K562 (cell line): ENCODE data around the gene ZNF587. TPM values are rescaled to one million over a fixed set of nuclear protein-coding genes. Genes with fewer than 3 reads are reported as not detected.

Experiments used
- polyA plus RNA-seq, 8 experiments: library from polyadenylated mRNA; depleted of rRNA in 4 of 8; stranded (reverse) in 5 of 8; unstranded in 3 of 8; fragments of >200 nt; fragmentation: Nextera tagmentation in 2 of 8; fragmentation: Illumina TruSeq in 1 of 8; extraction: Ambion mirVana in 2 of 8; extraction: Trizol in 1 of 8; gene quantifications; 2 replicates each; pipeline versions ENCODE4 v1.2.1 to v1.2.3, GENCODE V29; 2011 to 2014; ENCODE audit warnings: inconsistent platforms in 1 of 8, missing spikeins in 1 of 8
- total RNA-seq, 7 experiments: library from RNA; depleted of rRNA in 6 of 7; stranded (reverse); fragments of >200 nt in 6 of 7; fragmentation: Illumina TruSeq in 2 of 7; extraction: Trizol in 2 of 7; gene quantifications; 2 replicates each; pipeline versions ENCODE4 v1.2.1 to v1.2.3, GENCODE V29; 2011 to 2021; ENCODE audit warnings: low replicate concordance in 1 of 7
- TF ChIP-seq, protein P1 (sequence below): fragments of 150-350 bp; IDR thresholded peaks from 2 replicates; pipeline ENCODE4 v1.6.1; 2014; ENCODE audit warnings: low read depth, mild to moderate bottlenecking, low read length, borderline replicate concordance

Gene ZNF587
- total and polyA plus RNA-seq, 9 of the 15 experiments (the other 6 are each of a cell fraction or from before 2014, with no cell fraction given), result 3.2 to 42.0 (median 24.9) TPM

DNA sequence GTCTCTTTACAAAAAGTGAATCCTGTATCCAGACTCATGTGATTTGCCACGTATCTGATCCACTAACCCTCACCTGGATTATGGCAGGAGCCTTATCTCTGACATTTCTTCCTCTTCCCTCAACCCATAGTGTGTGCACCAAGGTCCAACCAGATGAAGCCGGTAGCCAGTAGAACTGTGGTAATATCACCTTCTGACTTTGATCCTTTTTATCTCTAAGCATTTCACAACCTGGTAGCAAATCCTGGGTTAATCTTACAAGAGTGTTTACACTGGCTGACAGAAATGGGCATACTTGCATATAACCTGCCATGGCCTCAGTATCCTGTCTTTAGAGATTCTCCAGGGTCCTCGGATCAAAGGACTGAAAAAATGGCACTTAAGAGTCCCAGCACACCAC lies 64.9 kb downstream of the ZNF587 start (continued):
- TF ChIP-seq, protein P1, sequence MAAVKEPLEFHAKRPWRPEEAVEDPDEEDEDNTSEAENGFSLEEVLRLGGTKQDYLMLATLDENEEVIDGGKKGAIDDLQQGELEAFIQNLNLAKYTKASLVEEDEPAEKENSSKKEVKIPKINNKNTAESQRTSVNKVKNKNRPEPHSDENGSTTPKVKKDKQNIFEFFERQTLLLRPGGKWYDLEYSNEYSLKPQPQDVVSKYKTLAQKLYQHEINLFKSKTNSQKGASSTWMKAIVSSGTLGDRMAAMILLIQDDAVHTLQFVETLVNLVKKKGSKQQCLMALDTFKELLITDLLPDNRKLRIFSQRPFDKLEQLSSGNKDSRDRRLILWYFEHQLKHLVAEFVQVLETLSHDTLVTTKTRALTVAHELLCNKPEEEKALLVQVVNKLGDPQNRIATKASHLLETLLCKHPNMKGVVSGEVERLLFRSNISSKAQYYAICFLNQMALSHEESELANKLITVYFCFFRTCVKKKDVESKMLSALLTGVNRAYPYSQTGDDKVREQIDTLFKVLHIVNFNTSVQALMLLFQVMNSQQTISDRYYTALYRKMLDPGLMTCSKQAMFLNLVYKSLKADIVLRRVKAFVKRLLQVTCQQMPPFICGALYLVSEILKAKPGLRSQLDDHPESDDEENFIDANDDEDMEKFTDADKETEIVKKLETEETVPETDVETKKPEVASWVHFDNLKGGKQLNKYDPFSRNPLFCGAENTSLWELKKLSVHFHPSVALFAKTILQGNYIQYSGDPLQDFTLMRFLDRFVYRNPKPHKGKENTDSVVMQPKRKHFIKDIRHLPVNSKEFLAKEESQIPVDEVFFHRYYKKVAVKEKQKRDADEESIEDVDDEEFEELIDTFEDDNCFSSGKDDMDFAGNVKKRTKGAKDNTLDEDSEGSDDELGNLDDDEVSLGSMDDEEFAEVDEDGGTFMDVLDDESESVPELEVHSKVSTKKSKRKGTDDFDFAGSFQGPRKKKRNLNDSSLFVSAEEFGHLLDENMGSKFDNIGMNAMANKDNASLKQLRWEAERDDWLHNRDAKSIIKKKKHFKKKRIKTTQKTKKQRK, result no peak

Other genes starting within 250 kb of the ZNF587 start
Only the 7 nearest of the 20 such genes appear.
- gene ZNF586, start 80.2 kb upstream of the ZNF587 start, total RNA-seq (2014; rRNA removed), result 7.4 and 11.5 TPM in 2 replicates
- gene ZNF586, start 80.2 kb upstream of the ZNF587 start, total RNA-seq (2014; rRNA removed; fragmentation: Illumina TruSeq; extraction: Trizol), result 12.6 and 17.7 TPM in 2 replicates
- 11.2 and 12.1 TPM in 2 replicates for gene ZNF586, start 80.2 kb upstream of the ZNF587 start, total RNA-seq (2015; rRNA removed; fragmentation: Illumina TruSeq; extraction: Trizol)
- 10.7 and 11.7 TPM in 2 replicates for gene ZNF586, start 80.2 kb upstream of the ZNF587 start, total RNA-seq (2021)
- gene ZNF586, start 80.2 kb upstream of the ZNF587 start, polyA plus RNA-seq (2011; rRNA removed), result 9.7 and 12.3 TPM in 2 replicates
- 8.4 and 9.2 TPM in 2 replicates for gene ZNF586, start 80.2 kb upstream of the ZNF587 start, polyA plus RNA-seq (2014; fragmentation: Illumina TruSeq; extraction: Trizol)
- gene ZNF586, start 80.2 kb upstream of the ZNF587 start, polyA plus RNA-seq (2014; fragmentation: Nextera tagmentation; extraction: Ambion mirVana), result 1 to 10 TPM; 2.5 to 2.8 TPM
- 6.7 and 10.1 TPM in 2 replicates for gene ZNF586, start 80.2 kb upstream of the ZNF587 start, polyA plus RNA-seq (2014; rRNA removed)
- gene ZNF552, start 34.9 kb upstream of the ZNF587 start, total RNA-seq (2014; rRNA removed), result 7.3 and 8.1 TPM in 2 replicates
- gene ZNF552, start 34.9 kb upstream of the ZNF587 start, total RNA-seq (2014; rRNA removed; fragmentation: Illumina TruSeq; extraction: Trizol), result 11.4 and 13.2 TPM in 2 replicates
- gene ZNF552, start 34.9 kb upstream of the ZNF587 start, total RNA-seq (2015; rRNA removed; fragmentation: Illumina TruSeq; extraction: Trizol), result 12.4 and 13.3 TPM in 2 replicates
- gene ZNF552, start 34.9 kb upstream of the ZNF587 start, total RNA-seq (2021), result 7.1 and 7.2 TPM in 2 replicates
- 6.7 and 8.9 TPM in 2 replicates for gene ZNF552, start 34.9 kb upstream of the ZNF587 start, polyA plus RNA-seq (2011; rRNA removed)
- gene ZNF552, start 34.9 kb upstream of the ZNF587 start, polyA plus RNA-seq (2014; fragmentation: Illumina TruSeq; extraction: Trizol), result 9.8 and 11.2 TPM in 2 replicates
- gene ZNF552, start 34.9 kb upstream of the ZNF587 start, polyA plus RNA-seq (2014; fragmentation: Nextera tagmentation; extraction: Ambion mirVana), result 1 to 10 TPM; 4.4 to 8.5 TPM
- 8.1 and 8.5 TPM in 2 replicates for gene ZNF552, start 34.9 kb upstream of the ZNF587 start, polyA plus RNA-seq (2014; rRNA removed)
- gene ZNF587B, start 19.6 kb upstream of the ZNF587 start, total RNA-seq (2014; rRNA removed), result 24.7 and 28.9 TPM in 2 replicates
- gene ZNF587B, start 19.6 kb upstream of the ZNF587 start, total RNA-seq (2014; rRNA removed; fragmentation: Illumina TruSeq; extraction: Trizol), result 37.5 and 43.1 TPM in 2 replicates
- gene ZNF587B, start 19.6 kb upstream of the ZNF587 start, total RNA-seq (2015; rRNA removed; fragmentation: Illumina TruSeq; extraction: Trizol), result 37.0 and 37.1 TPM in 2 replicates
- gene ZNF587B, start 19.6 kb upstream of the ZNF587 start, total RNA-seq (2021), result 23.2 and 28.6 TPM in 2 replicates
- gene ZNF587B, start 19.6 kb upstream of the ZNF587 start, polyA plus RNA-seq (2011; rRNA removed), result 14.4 and 17.9 TPM in 2 replicates
- 14.3 and 17.1 TPM in 2 replicates for gene ZNF587B, start 19.6 kb upstream of the ZNF587 start, polyA plus RNA-seq (2014; fragmentation: Illumina TruSeq; extraction: Trizol)
- gene ZNF587B, start 19.6 kb upstream of the ZNF587 start, polyA plus RNA-seq (2014; fragmentation: Nextera tagmentation; extraction: Ambion mirVana), result 1 to 10 TPM; 7.4 to 8.8 TPM
- gene ZNF587B, start 19.6 kb upstream of the ZNF587 start, polyA plus RNA-seq (2014; rRNA removed), result 14.2 and 20.8 TPM in 2 replicates
- gene ZNF814, start 39.2 kb downstream of the ZNF587 start, total RNA-seq (2014; rRNA removed), result 1.2 and 1.9 TPM in 2 replicates
- 2.6 and 3.3 TPM in 2 replicates for gene ZNF814, start 39.2 kb downstream of the ZNF587 start, total RNA-seq (2014; rRNA removed; fragmentation: Illumina TruSeq; extraction: Trizol)
- gene ZNF814, start 39.2 kb downstream of the ZNF587 start, total RNA-seq (2015; rRNA removed; fragmentation: Illumina TruSeq; extraction: Trizol), result 1.7 and 2.6 TPM in 2 replicates
- 3.0 and 3.1 TPM in 2 replicates for gene ZNF814, start 39.2 kb downstream of the ZNF587 start, total RNA-seq (2021)
- gene ZNF814, start 39.2 kb downstream of the ZNF587 start, polyA plus RNA-seq (2011; rRNA removed), result 3.2 and 3.5 TPM in 2 replicates
- 0.42 and 0.73 TPM in 2 replicates for gene ZNF814, start 39.2 kb downstream of the ZNF587 start, polyA plus RNA-seq (2014; fragmentation: Illumina TruSeq; extraction: Trizol)
- 1 to 10 TPM; 1.4 to 1.5 TPM for gene ZNF814, start 39.2 kb downstream of the ZNF587 start, polyA plus RNA-seq (2014; fragmentation: Nextera tagmentation; extraction: Ambion mirVana)
- 1.5 and 1.7 TPM in 2 replicates for gene ZNF814, start 39.2 kb downstream of the ZNF587 start, polyA plus RNA-seq (2014; rRNA removed)
- gene ZNF417, start 66.7 kb downstream of the ZNF587 start, total RNA-seq (2014; rRNA removed), result 3.2 and 5.7 TPM in 2 replicates
- gene ZNF417, start 66.7 kb downstream of the ZNF587 start, total RNA-seq (2014; rRNA removed; fragmentation: Illumina TruSeq; extraction: Trizol), result 5.4 and 7.2 TPM in 2 replicates
- gene ZNF417, start 66.7 kb downstream of the ZNF587 start, total RNA-seq (2015; rRNA removed; fragmentation: Illumina TruSeq; extraction: Trizol), result 4.2 and 4.6 TPM in 2 replicates
- gene ZNF417, start 66.7 kb downstream of the ZNF587 start, total RNA-seq (2021), result 5.3 and 6.1 TPM in 2 replicates
- 6.1 and 7.2 TPM in 2 replicates for gene ZNF417, start 66.7 kb downstream of the ZNF587 start, polyA plus RNA-seq (2011; rRNA removed)
- gene ZNF417, start 66.7 kb downstream of the ZNF587 start, polyA plus RNA-seq (2014; fragmentation: Illumina TruSeq; extraction: Trizol), result 2.7 and 3.1 TPM in 2 replicates
- under 1 TPM; 0.35 to 0.61 TPM for gene ZNF417, start 66.7 kb downstream of the ZNF587 start, polyA plus RNA-seq (2014; fragmentation: Nextera tagmentation; extraction: Ambion mirVana)
- 2.7 and 2.9 TPM in 2 replicates for gene ZNF417, start 66.7 kb downstream of the ZNF587 start, polyA plus RNA-seq (2014; rRNA removed)
- 0.04 and 0.32 TPM in 2 replicates for gene ZNF418, start 85.5 kb downstream of the ZNF587 start, total RNA-seq (2014; rRNA removed)
- 0.44 and 0.51 TPM in 2 replicates for gene ZNF418, start 85.5 kb downstream of the ZNF587 start, total RNA-seq (2014; rRNA removed; fragmentation: Illumina TruSeq; extraction: Trizol)
- gene ZNF418, start 85.5 kb downstream of the ZNF587 start, total RNA-seq (2015; rRNA removed; fragmentation: Illumina TruSeq; extraction: Trizol), result 0.18 and 0.53 TPM in 2 replicates
- 0.29 and 0.58 TPM in 2 replicates for gene ZNF418, start 85.5 kb downstream of the ZNF587 start, total RNA-seq (2021)
- gene ZNF418, start 85.5 kb downstream of the ZNF587 start, polyA plus RNA-seq (2011; rRNA removed), result 0.19 and 0.63 TPM in 2 replicates
- 0.21 and 0.70 TPM in 2 replicates for gene ZNF418, start 85.5 kb downstream of the ZNF587 start, polyA plus RNA-seq (2014; fragmentation: Illumina TruSeq; extraction: Trizol)
- under 1 TPM; 0.11 to 0.24 TPM for gene ZNF418, start 85.5 kb downstream of the ZNF587 start, polyA plus RNA-seq (2014; fragmentation: Nextera tagmentation; extraction: Ambion mirVana)
- gene ZNF418, start 85.5 kb downstream of the ZNF587 start, polyA plus RNA-seq (2014; rRNA removed), result 0.55 and 0.61 TPM in 2 replicates
- 0.27 TPM in 1 of 2 replicates, not detected in the other for gene ZNF256, start 97.8 kb downstream of the ZNF587 start, total RNA-seq (2014; rRNA removed)
- gene ZNF256, start 97.8 kb downstream of the ZNF587 start, total RNA-seq (2014; rRNA removed; fragmentation: Illumina TruSeq; extraction: Trizol), result 0.36 and 0.41 TPM in 2 replicates
- 0.07 and 0.26 TPM in 2 replicates for gene ZNF256, start 97.8 kb downstream of the ZNF587 start, total RNA-seq (2015; rRNA removed; fragmentation: Illumina TruSeq; extraction: Trizol)
- 0.20 and 0.42 TPM in 2 replicates for gene ZNF256, start 97.8 kb downstream of the ZNF587 start, total RNA-seq (2021)
- 0.04 and 0.11 TPM in 2 replicates for gene ZNF256, start 97.8 kb downstream of the ZNF587 start, polyA plus RNA-seq (2011; rRNA removed)
- 0.17 and 0.22 TPM in 2 replicates for gene ZNF256, start 97.8 kb downstream of the ZNF587 start, polyA plus RNA-seq (2014; fragmentation: Illumina TruSeq; extraction: Trizol)
- under 1 TPM in 1 of 2 experiments, not detected in 1; 0.13 TPM for gene ZNF256, start 97.8 kb downstream of the ZNF587 start, polyA plus RNA-seq (2014; fragmentation: Nextera tagmentation; extraction: Ambion mirVana)
- 0.12 and 0.23 TPM in 2 replicates for gene ZNF256, start 97.8 kb downstream of the ZNF587 start, polyA plus RNA-seq (2014; rRNA removed)